Kidney (tissue), 14 donors: Measurements from ENCODE around the gene NEDD4. TPM values are rescaled to one million over a fixed set of nuclear protein-coding genes. Genes with fewer than 3 reads are reported as not detected.

Experiments used
- DNase-seq, 5 donors: peaks; one replicate each; pipeline ENCODE4 v3.0.0-alpha.2; 2013 to 2020
- FAIRE-seq: peaks from 2 replicates; lab custom pipeline; 2012; peaks lifted over from hg19 to GRCh38; lab: Jason Lieb, UNC
- H3K27ac ChIP-seq, 2 donors: one replicate each; pipeline ENCODE4 v1.7.0; 2013; ENCODE audit warnings: low read depth in 2 of 2, low read length in 2 of 2, inconsistent platforms in 1 of 2
- H3K27me3 ChIP-seq: one replicate; pipeline ENCODE4 v1.7.1; 2013; ENCODE audit warnings: low read length, inconsistent platforms; ENCODE audit not compliant: control insufficient read depth, insufficient read depth
- H3K36me3 ChIP-seq, 3 donors: one replicate each; pipeline versions ENCODE4 v1.7.0 to v1.7.1; 2013; ENCODE audit warnings: low read length in 3 of 3, control low read depth in 1 of 3, inconsistent platforms in 1 of 3; ENCODE audit not compliant: insufficient read depth in 3 of 3, control insufficient read depth in 2 of 3
- H3K4me1 ChIP-seq, 3 donors: one replicate each; pipeline versions ENCODE4 v1.7.0 to v1.7.1; 2013; ENCODE audit warnings: low read length in 3 of 3, inconsistent platforms in 1 of 3, low read depth in 1 of 3; ENCODE audit not compliant: control insufficient read depth in 2 of 3, insufficient read depth in 2 of 3
- H3K4me3 ChIP-seq, 3 donors: one replicate each; pipeline versions ENCODE4 v1.7.0 to v1.8.1; 2013; ENCODE audit warnings: low read length in 3 of 3, control low read depth in 1 of 3, inconsistent platforms in 1 of 3
- H3K9ac ChIP-seq, 3 donors: one replicate each; pipeline versions ENCODE4 v1.7.0 to v1.7.1; 2013; ENCODE audit warnings: low read length in 3 of 3, control low read depth in 1 of 3, inconsistent platforms in 1 of 3
- H3K9me3 ChIP-seq, 3 donors: one replicate each; pipeline versions ENCODE4 v1.7.0 to v1.7.1; 2013; ENCODE audit warnings: low read length in 3 of 3, control low read depth in 1 of 3, inconsistent platforms in 1 of 3; ENCODE audit not compliant: control insufficient read depth in 2 of 3, insufficient read depth in 1 of 3
- intact Hi-C: fragments of 100-400 bp; cut with DNase I; formaldehyde crosslinking; loops from one replicate; pipeline ENCODE4 v1.11.1; 2022
- polyA plus RNA-seq: library from polyadenylated mRNA; stranded (reverse); fragments of 350-450 nt; fragmentation: Illumina TruSeq; extraction: RNeasy Lipid Tissue Mini Kit (QIAGEN cat#74804); gene quantifications from one replicate; pipeline ENCODE4 v1.2.3, GENCODE V29; 2014; ENCODE audit warnings: low read depth, low replicate concordance; ENCODE audit not compliant: insufficient read depth
- total RNA-seq: library from RNA; stranded (reverse); fragmentation: NEBNext Ultra II Directional; extraction: Animal tissue kit (Norgen Biotek cat#: 25700); gene quantifications from one replicate; pipeline ENCODE4 v1.2.1, GENCODE V29; 2021
- TF ChIP-seq, protein P1 (sequence below): IDR thresholded peaks from 3 replicates; pipeline ENCODE4 v1.5.1; 2012; ENCODE audit warnings: mild to moderate bottlenecking, moderate library complexity, borderline replicate concordance; ENCODE audit not compliant: insufficient read depth; ENCODE audit errors: extremely low read depth
- donor health status: control.
- donor health status: control.
- donor health status: control.
- donor health status: control.
- donor health status: control.
- donor health status: DM: yes; HTN: yes; CAD: no.
- donor health status: Normal renal cell carcinoma (clear cell type).

The NEDD4 gene
- total and polyA plus RNA-seq, 2 donors from 2014 or later, result 3.3 to 22.3 TPM

DNA sequence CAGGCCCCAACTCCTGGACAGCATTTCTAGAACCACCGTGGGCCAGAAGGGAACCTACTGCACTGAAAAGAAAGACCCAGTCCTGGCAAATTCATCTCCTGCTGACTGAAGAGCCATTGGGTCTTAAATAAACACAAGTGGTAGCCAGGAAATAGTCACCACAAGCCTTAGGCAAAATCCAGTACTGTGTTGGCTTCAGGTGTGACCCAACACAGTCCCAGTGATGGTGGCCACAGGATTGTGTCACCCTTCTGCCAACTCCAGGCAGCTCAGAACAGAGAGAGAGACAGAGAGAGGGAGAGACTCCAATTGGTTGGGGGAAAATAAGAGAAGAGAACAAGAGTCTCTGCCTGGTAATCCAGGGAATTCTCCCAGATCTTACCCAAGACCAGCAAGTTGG, 23.1 kb downstream of the NEDD4 start:
- intact Hi-C loops, result no loop called here

DNA sequence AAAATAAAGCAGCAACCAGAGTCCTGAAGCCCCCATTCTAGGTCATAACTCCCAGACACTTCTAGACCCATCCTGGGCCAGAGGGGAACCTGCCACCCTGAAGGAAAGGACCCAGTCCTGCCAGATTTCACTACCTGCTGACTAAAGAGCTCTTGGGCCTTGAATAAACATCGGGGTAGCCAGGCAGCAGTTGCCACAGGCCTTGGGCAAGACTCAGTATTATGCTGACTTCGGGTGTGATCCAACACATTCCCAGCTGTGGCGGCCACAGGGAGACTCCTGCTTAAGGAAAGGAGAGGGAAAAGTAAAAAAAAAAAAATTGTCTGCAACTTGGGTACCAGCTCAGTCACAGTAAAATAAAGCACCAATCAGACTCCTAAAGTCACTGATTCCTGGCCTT, 23.8 kb downstream of the NEDD4 start:
- Histone ChIP-seq H3K27me3 (no peaks in the 10 kb centered on the region), H3K9ac (no peak overlapping the region), H3K4me1 (no peaks in the 10 kb centered on the region), H3K9me3 (no peaks in the 10 kb centered on the region), H3K36me3 (no peaks in the 10 kb centered on the region), H3K4me3 (no peak overlapping the region), H3K27ac (no peak overlapping the region)
- FAIRE-seq (no peak), DNase-seq (no peak)
- TF ChIP-seq, protein P1, sequence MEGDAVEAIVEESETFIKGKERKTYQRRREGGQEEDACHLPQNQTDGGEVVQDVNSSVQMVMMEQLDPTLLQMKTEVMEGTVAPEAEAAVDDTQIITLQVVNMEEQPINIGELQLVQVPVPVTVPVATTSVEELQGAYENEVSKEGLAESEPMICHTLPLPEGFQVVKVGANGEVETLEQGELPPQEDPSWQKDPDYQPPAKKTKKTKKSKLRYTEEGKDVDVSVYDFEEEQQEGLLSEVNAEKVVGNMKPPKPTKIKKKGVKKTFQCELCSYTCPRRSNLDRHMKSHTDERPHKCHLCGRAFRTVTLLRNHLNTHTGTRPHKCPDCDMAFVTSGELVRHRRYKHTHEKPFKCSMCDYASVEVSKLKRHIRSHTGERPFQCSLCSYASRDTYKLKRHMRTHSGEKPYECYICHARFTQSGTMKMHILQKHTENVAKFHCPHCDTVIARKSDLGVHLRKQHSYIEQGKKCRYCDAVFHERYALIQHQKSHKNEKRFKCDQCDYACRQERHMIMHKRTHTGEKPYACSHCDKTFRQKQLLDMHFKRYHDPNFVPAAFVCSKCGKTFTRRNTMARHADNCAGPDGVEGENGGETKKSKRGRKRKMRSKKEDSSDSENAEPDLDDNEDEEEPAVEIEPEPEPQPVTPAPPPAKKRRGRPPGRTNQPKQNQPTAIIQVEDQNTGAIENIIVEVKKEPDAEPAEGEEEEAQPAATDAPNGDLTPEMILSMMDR, result no peak
- intact Hi-C loops, result no loop called here

More for the DNA sequence above, 23.1 kb downstream of the NEDD4 start:
- no peak overlapping the region for H3K27ac ChIP-seq
- no peak for FAIRE-seq
- no peaks in the 10 kb centered on the region for H3K27me3 ChIP-seq
- H3K4me3 ChIP-seq, result no peak overlapping the region
- no peaks in the 10 kb centered on the region for H3K36me3 ChIP-seq
- no peak for DNase-seq
- TF ChIP-seq, protein P1, result no peak
- no peaks in the 10 kb centered on the region for H3K4me1 ChIP-seq
- no peaks in the 10 kb centered on the region for H3K9me3 ChIP-seq
- no peak overlapping the region for H3K9ac ChIP-seq

DNA sequence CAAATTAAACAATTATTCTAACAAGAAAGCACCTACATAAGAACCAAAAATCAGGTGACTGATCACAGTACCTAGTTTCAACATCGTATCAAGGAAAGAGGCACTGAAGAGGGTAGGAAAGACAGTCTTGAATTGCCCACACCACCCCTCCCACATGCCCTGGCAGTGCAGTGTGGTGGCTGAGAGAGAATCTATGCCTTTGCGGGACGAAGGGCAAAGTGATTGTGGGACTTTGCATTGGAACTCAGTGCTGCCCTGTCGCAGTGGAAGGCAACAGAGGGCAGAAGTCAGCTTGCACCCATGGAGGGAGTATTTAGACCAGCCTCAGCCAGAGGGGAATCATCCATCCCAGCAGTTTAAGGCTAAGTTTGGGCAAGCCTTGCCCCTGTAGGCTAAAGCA, 24.5 kb downstream of the NEDD4 start:
- DNase-seq (no peak), FAIRE-seq (no peak)
- Histone ChIP-seq H3K9ac (no peak overlapping the region), H3K4me1 (no peaks in the 10 kb centered on the region), H3K36me3 (no peaks in the 10 kb centered on the region), H3K9me3 (no peaks in the 10 kb centered on the region), H3K4me3 (no peak overlapping the region), H3K27me3 (no peaks in the 10 kb centered on the region), H3K27ac (no peak overlapping the region)
- TF ChIP-seq, protein P1, result no peak
- intact Hi-C loops, result no loop called here

DNA sequence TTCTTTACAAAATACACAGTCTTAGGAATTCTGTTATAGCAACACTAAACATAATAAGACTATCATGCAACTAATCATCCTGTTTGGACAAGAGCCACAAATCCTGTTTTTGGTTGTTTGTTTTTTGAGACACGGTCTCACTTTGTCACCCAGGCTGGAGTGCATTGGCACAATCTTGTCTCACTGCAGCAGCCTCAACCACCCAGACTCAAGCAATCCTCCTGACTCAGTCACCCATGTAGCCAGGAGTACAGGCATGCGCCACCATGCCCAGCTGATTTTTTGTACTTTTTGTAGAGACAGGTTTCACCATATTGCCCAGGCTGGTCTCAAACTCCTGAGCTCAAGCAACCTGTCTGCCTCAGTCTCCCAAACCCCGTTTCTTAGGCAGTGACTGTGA, 28.3 kb downstream of the NEDD4 start:
- DNase-seq, result no peak
- FAIRE-seq, result no peak
- H3K9me3 ChIP-seq, result no peaks in the 10 kb centered on the region
- TF ChIP-seq, protein P1, result no peak
- no peak overlapping the region for H3K27ac ChIP-seq
- H3K27me3 ChIP-seq, result no peaks in the 10 kb centered on the region
- no peak overlapping the region for H3K4me3 ChIP-seq
- H3K4me1 ChIP-seq, result no peaks in the 10 kb centered on the region
- H3K36me3 ChIP-seq, result no peaks in the 10 kb centered on the region
- intact Hi-C loops, result no loop called here
- H3K9ac ChIP-seq, result no peak overlapping the region
